GM12875 (cell line): Measurements from ENCODE around the gene NDUFV1.
"Not testable (repeated sequence)": the region's sequence is repeated elsewhere in the genome, so short reads cannot be mapped to it uniquely, and the experiment has no call there.

Source experiments
- H3K4me3 ChIP-seq: one replicate; pipeline ENCODE4 v1.5.1; 2011; ENCODE audit warnings: low read depth, low read length, control low read depth
- CTCF ChIP-seq: IDR thresholded peaks from 2 replicates; pipeline ENCODE4 v1.5.1; 2011; ENCODE audit warnings: low read depth, mild to moderate bottlenecking, control low read depth, inconsistent platforms, low read length, moderate library complexity, borderline replicate concordance; ENCODE audit not compliant: insufficient read depth

Gene NDUFV1

GRCh38 chr11:67657300-67657699 lies 50.6 kb downstream of the NDUFV1 start:
- no peak overlapping the region for H3K4me3 ChIP-seq
- no peak for TF ChIP-seq CTCF

- not testable (repeated sequence) for H3K4me3 ChIP-seq
Observed at GRCh38 chr11:67659651-67660165, 53.0 kb downstream of the NDUFV1 start.

- H3K4me3 ChIP-seq, result not testable (repeated sequence)
Observed at GRCh38 chr11:67660752-67661151, 54.0 kb downstream of the NDUFV1 start.
